ENCODE results near the gene ZBTB20. TPM values are rescaled to one million over a fixed set of nuclear protein-coding genes. Genes with fewer than 3 reads are reported as not detected.
A peak's percentile ranks its signal among the peaks of the same experiment; 100 is the strongest.

ZBTB20 gene
- total RNA-seq, 1 donor from 2014 or later: 11.2 TPM

- H3K4me3 ChIP-seq (ENCODE audit: low read depth, low read length): no peak overlapping the region
- no peak for DNase-seq (ENCODE audit: low read depth)
- TF ChIP-seq CTCF (conservative IDR thresholded peaks at IDR 0.05; ENCODE audit: low read depth, low read length): no peak
Observed at GRCh38 chr3:114389156-114389555, 757.9 kb downstream of the ZBTB20 start.

- no peak for DNase-seq (ENCODE audit: low read depth)
- H3K4me3 ChIP-seq (ENCODE audit: low read depth, low read length): peak overlapping the region; percentile 45
- no peak for TF ChIP-seq CTCF (conservative IDR thresholded peaks at IDR 0.05; ENCODE audit: low read depth, low read length)
Observed at GRCh38 chr3:114384558-114384903, 762.6 kb downstream of the ZBTB20 start.

GRCh38 chr3:114383875-114384557, 763.1 kb downstream of the ZBTB20 start:
- peak; percentile 36 for DNase-seq (ENCODE audit: low read depth)
- H3K4me3 ChIP-seq (ENCODE audit: low read depth, low read length): peak overlapping the region; percentile 45
- TF ChIP-seq CTCF (conservative IDR thresholded peaks at IDR 0.05; ENCODE audit: low read depth, low read length): peak; percentile 97

- H3K4me3 ChIP-seq (ENCODE audit: low read depth, low read length): no peak overlapping the region
- no peak for TF ChIP-seq CTCF (conservative IDR thresholded peaks at IDR 0.05; ENCODE audit: low read depth, low read length)
- DNase-seq (ENCODE audit: low read depth): no peak
Observed at GRCh38 chr3:114380233-114380651, 766.8 kb downstream of the ZBTB20 start.

GRCh38 chr3:114379266-114379665, 767.8 kb downstream of the ZBTB20 start:
- no peak for TF ChIP-seq CTCF (conservative IDR thresholded peaks at IDR 0.05; ENCODE audit: low read depth, low read length)
- no peak for DNase-seq (ENCODE audit: low read depth)
- H3K4me3 ChIP-seq (ENCODE audit: low read depth, low read length): no peak overlapping the region

GRCh38 chr3:114378760-114379159, 768.3 kb downstream of the ZBTB20 start:
- TF ChIP-seq CTCF (conservative IDR thresholded peaks at IDR 0.05; ENCODE audit: low read depth, low read length): no peak
- DNase-seq (ENCODE audit: low read depth): no peak
- H3K4me3 ChIP-seq (ENCODE audit: low read depth, low read length): no peak overlapping the region

- no peak for TF ChIP-seq CTCF (conservative IDR thresholded peaks at IDR 0.05; ENCODE audit: low read depth, low read length)
- no peak for DNase-seq (ENCODE audit: low read depth)
- no peak overlapping the region for H3K4me3 ChIP-seq (ENCODE audit: low read depth, low read length)
Observed at GRCh38 chr3:114377426-114377825, 769.7 kb downstream of the ZBTB20 start.
